Measurements from ENCODE around the gene GSG1L. TPM values are rescaled to one million over a fixed set of nuclear protein-coding genes. Genes with fewer than 3 reads are reported as not detected.

Gene GSG1L
- total RNA-seq, 4 donors from 2014 or later: not detected

DNA sequence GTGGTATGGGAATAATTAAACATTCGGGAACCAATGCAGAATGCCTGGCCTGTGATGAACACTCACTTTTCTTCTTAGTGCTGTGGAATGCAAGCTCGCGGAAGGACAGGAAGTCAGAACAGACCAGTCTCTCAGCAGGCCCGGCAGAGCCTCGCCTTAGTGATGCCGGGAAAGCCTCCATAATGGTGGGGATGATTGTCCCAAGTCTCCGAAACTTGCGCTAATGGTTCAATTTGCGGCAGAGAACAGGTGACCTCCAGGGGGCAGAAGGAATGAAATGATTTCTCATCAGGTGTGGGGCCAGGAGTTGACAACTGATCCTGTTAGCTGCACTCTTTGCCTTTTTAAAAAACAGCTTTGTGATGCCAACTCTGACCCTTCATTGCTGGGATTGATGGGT, 170.6 kb downstream of the GSG1L start:
- TF ChIP-seq CTCF (IDR thresholded peaks at IDR 0.05) (no peak), POLR2A (IDR thresholded peaks at IDR 0.05) (no peak)
- no peaks in the 10 kb centered on the region for H3K4me1 ChIP-seq
- no peaks in the 10 kb centered on the region for H3K36me3 ChIP-seq
- no peak for DNase-seq
- H3K9me3 ChIP-seq: peaks cover 0 to 4% (median 0%) of the 10 kb centered on the region in 4 donors
- H3K27me3 ChIP-seq: no peaks in the 10 kb centered on the region
- no peak overlapping the region for H3K27ac ChIP-seq
- H3K4me3 ChIP-seq: no peak overlapping the region

GRCh38 chr16:27890866-27891265, 172.6 kb downstream of the GSG1L start:
- TF ChIP-seq CTCF (IDR thresholded peaks at IDR 0.05): no peak
- TF ChIP-seq POLR2A (IDR thresholded peaks at IDR 0.05): no peak
- no peaks in the 10 kb centered on the region for H3K27me3 ChIP-seq

DNA sequence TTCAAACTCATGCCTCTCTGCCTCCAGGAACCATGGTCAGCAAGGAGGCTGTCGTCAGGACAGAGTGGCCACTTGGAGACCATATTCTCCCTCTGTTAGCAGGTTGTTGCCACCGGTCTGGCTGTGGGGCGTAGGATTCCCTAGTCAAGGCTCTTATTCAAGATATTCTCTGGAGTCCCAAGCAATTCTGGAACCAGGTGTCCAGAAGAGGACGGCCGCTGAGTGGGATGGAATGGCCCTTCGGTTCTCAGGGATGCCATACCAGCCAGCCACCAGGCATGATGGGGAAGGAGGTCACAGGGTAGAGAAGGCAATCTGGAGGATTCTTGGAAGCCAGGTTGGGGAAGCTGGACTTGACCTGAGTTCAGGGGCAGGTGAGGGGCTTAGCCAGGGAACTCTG, 173.5 kb downstream of the GSG1L start:
- TF ChIP-seq CTCF (IDR thresholded peaks at IDR 0.05): no peak
- TF ChIP-seq POLR2A (IDR thresholded peaks at IDR 0.05): no peak
- Histone ChIP-seq H3K27me3 (no peaks in the 10 kb centered on the region), H3K9me3 (no peaks in the 10 kb centered on the region), H3K4me3 (no peak overlapping the region), H3K36me3 (no peaks in the 10 kb centered on the region), H3K4me1 (no peaks in the 10 kb centered on the region), H3K27ac (no peak overlapping the region)
- DNase-seq: no peak

More at GRCh38 chr16:27890866-27891265, 172.6 kb downstream of the GSG1L start:
- no peaks in the 10 kb centered on the region for H3K4me1 ChIP-seq
- no peak for DNase-seq
- H3K36me3 ChIP-seq: no peaks in the 10 kb centered on the region
- no peaks in the 10 kb centered on the region for H3K9me3 ChIP-seq
- no peak overlapping the region for H3K4me3 ChIP-seq
- H3K27ac ChIP-seq: no peak overlapping the region

DNA sequence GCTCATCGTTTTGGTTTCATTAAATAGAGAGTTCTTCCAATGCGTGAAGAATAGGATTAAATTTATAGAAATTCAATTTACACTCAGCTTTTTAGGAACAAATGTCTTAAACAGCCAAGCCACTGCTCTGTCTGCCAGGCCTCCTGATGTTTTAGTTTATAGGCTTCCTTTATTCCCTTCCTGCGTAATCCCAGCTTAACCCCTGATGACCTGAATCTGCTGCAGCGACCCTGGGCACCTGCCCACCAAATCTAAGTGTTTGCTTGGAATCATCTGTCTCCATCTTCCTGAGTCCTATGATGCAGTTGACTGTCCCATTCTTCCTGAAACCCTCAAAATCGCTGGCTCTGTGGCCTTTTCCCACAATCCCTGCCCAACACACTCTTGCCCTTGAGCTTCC, 179.9 kb downstream of the GSG1L start:
- no peak for TF ChIP-seq POLR2A (IDR thresholded peaks at IDR 0.05)
- no peak for TF ChIP-seq CTCF (IDR thresholded peaks at IDR 0.05)

GRCh38 chr16:27880287-27880686, 183.2 kb downstream of the GSG1L start:
- H3K27ac ChIP-seq: no peak overlapping the region
- DNase-seq: no peak
- H3K9me3 ChIP-seq: peaks cover 0 to 3% (median 0%) of the 10 kb centered on the region in 4 donors
- no peaks in the 10 kb centered on the region for H3K36me3 ChIP-seq
- no peaks in the 10 kb centered on the region for H3K27me3 ChIP-seq
- no peak for TF ChIP-seq CTCF (IDR thresholded peaks at IDR 0.05)
- no peak for TF ChIP-seq POLR2A (IDR thresholded peaks at IDR 0.05)
- no peaks in the 10 kb centered on the region for H3K4me1 ChIP-seq
- no peak overlapping the region for H3K4me3 ChIP-seq

More for the DNA sequence above, 179.9 kb downstream of the GSG1L start:
- Histone ChIP-seq H3K4me3 (no peak overlapping the region), H3K36me3 (no peaks in the 10 kb centered on the region), H3K27me3 (no peaks in the 10 kb centered on the region), H3K4me1 (no peaks in the 10 kb centered on the region), H3K9me3 (no peaks in the 10 kb centered on the region), H3K27ac (no peak overlapping the region)
- no peak for DNase-seq
